A549 (cell line): Measurements from ENCODE around the gene CLEC2D.

Experiments used
- CHD2 ChIP-seq: fragments of 150-350 bp; IDR thresholded peaks from 2 replicates; pipeline ENCODE4 v1.6.1; 2014; ENCODE audit warnings: low read length; ENCODE audit not compliant: partially characterized antibody
- POLR2A ChIP-seq: IDR thresholded peaks from 2 replicates; pipeline ENCODE4 v1.6.1; 2012; ENCODE audit warnings: mild to moderate bottlenecking, low read length
- RARB ChIP-seq: fragments of 250-450 bp; sonication (Bioruptor Pico); IDR thresholded peaks from 2 replicates; pipeline ENCODE4 v1.8.0; 2021; ENCODE audit warnings: mild to moderate bottlenecking, moderate library complexity
- RCOR1 ChIP-seq: fragments of 150-350 bp; IDR thresholded peaks from 2 replicates; pipeline ENCODE4 v1.6.1; 2014; ENCODE audit warnings: antibody characterized with exemption, low read length, low read depth
- TF ChIP-seq, protein P1 (sequence below): fragments of >200 bp; sonication (Bioruptor Twin); formaldehyde crosslinking; IDR thresholded peaks from 3 replicates; pipeline ENCODE4 v1.5.1; 2016

DNA sequence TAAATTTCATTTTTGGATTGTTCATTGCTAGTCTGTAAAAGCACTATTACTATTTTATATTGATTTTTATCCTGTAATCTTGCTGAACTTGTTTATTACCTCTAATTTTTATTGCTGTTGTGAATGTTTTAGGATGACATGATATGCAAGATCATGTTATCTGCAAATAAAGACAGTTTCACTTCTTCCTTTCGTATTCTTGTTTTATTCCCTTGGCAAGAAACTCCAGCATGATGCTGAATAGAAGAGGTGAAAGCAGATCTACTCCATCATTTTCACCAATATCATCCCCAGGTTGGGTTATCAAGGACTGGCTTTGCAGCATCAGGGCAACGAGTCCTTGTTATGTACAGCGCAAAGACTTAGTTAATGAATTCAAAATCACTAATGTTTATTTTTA is 66.1 kb downstream of the CLEC2D start:
- TF ChIP-seq RCOR1 (no peak), POLR2A (no peak), CHD2 (no peak), RARB (CRISPR knock-in tag) (no peak)
- TF ChIP-seq, protein P1, sequence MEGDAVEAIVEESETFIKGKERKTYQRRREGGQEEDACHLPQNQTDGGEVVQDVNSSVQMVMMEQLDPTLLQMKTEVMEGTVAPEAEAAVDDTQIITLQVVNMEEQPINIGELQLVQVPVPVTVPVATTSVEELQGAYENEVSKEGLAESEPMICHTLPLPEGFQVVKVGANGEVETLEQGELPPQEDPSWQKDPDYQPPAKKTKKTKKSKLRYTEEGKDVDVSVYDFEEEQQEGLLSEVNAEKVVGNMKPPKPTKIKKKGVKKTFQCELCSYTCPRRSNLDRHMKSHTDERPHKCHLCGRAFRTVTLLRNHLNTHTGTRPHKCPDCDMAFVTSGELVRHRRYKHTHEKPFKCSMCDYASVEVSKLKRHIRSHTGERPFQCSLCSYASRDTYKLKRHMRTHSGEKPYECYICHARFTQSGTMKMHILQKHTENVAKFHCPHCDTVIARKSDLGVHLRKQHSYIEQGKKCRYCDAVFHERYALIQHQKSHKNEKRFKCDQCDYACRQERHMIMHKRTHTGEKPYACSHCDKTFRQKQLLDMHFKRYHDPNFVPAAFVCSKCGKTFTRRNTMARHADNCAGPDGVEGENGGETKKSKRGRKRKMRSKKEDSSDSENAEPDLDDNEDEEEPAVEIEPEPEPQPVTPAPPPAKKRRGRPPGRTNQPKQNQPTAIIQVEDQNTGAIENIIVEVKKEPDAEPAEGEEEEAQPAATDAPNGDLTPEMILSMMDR = no peak
